Hematopoietic multipotent progenitor cell treated with erythropoietin and hydrocortisone succinate and interleukin-3 and kit ligand, for 15 days (in vitro differentiated cells): Measurements from ENCODE around the gene WDR49.
"Not testable (repeated sequence)": the region's sequence is repeated elsewhere in the genome, so short reads cannot be mapped to it uniquely, and the experiment has no call there.

Experiments used
- DNase-seq: peaks from one replicate; pipeline ENCODE4 v3.0.0-alpha.2; 2015; ENCODE audit warnings: low spot score

The WDR49 gene

DNA sequence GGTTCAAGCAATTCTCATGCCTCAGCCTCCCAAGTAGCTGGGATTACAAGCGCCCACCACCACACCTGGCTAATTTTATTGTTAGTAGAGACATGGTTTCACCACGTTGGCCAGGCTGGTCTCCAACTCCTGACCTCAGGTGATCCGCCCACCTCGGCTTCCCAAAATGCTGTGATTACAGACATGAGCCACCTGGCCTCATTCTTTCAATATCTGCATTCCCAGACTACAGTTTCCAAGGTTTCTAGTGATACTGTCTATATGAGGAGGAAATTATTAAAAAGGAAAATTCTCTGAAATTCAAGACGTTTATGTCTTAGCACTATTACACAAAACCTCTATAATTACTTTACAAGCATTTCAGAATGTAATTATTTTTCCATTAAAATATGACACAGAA, 39.5 kb downstream of the WDR49 start:
- not testable (repeated sequence) for DNase-seq

DNA sequence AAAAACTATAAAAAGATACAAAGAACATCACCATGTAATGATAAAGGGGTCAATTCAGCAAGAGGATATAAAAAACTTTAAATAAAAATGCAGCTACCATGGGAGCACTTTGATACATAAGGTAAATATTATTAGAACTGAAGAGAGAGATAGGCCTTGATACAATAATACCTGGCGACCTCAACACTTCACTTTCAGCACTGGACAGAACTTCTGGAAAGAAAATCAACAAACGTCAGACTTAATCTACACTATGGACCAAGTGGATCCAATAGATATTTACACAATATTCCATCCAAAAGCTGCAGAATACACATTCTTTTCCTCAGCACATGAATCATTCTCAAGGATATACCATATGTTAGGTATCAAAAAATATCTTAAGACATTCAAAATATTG, 42.0 kb downstream of the WDR49 start:
- DNase-seq = no peak

DNA sequence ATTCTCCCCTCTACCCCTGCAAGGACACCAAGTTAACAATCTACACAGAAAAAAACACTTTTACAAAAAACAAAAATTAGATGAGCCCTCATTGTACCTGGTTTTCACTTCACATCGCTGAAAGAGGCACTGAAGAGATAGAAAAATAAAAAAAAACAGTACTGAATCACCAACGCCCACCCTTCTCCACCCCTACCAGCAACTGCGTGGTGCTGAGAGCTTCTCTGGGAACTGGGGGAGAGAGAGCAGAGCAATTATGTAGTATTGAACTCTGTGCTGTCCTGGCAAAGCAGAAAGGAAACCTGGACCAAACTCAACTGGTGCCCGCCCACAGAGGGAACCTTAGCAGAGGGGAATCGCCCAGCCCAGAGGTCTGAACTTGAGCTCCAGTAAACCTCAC, 44.6 kb downstream of the WDR49 start:
- no peak for DNase-seq

DNA sequence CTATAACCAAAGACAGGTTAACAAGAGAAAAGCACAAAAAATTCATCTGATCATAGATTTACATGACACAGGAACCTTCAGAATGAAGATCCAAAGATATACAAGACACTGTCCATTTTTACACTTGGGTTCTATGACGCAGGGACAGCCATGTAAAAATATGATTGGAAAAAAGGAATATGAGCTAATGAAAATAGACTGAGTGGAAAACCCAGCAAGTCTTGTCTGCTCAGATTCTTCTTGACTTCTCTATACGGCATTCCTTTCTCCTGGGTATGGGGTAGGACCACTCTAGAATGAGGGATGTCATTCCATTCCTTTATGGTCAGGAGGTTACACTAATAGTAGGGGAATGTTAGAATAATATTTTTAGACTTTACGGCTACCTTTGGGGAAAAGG, 46.9 kb downstream of the WDR49 start:
- DNase-seq = no peak

DNA sequence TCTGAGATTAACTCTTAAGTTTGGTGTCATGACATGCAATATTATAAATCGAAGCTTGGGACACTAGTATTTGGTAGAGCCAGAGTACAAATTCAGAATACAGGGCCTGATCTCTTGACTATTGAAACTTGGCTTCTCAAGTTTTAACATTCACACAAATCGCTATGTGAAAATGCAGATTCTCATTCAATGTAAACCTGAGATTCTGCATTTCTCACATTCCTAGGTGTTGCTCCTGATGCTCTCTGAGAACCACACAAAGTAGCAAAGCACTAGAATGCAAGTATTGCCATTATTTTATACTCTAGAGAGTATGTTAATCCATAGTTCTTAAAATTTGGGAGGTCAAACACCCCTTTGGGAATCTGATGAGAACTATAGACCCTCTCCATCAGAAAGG, 47.9 kb downstream of the WDR49 start:
- no peak for DNase-seq

DNA sequence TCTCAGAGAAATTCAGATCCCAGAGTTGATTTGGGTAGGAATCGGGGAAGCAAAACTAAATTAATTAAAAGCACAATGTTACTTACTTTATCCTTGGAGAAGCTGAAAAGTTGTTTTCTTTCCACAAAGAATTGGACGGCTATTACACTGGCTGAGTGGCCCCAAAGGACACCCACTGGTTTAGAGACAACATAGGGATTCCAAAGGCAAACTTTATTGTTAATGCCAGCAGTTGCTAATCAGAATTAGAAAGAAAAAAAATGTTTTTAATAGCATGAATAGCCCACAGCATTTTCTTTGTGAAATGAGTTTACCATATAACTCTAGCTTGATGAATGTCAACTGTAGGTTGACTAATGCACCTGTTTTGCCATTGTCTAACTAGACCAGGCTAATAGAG, 51.7 kb downstream of the WDR49 start:
- DNase-seq = no peak

DNA sequence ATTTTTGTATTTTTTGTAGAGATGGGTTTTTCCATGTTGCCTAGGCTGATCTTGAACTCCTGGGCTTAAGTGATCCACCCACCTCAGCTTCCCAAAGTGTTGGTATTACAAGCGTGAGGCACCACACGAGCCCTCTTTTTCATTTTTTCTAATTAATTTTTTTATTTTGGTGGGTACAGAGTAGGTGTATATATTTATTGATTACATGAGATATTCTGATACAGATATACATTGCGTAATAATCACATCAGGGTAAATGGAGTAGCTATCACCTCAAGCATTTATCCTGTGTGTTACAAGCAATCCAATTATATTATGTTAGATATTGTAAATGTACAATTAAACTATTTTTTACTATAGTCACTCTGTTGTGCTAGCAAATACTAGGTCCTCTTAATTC, 66.1 kb downstream of the WDR49 start:
- no peak for DNase-seq

DNA sequence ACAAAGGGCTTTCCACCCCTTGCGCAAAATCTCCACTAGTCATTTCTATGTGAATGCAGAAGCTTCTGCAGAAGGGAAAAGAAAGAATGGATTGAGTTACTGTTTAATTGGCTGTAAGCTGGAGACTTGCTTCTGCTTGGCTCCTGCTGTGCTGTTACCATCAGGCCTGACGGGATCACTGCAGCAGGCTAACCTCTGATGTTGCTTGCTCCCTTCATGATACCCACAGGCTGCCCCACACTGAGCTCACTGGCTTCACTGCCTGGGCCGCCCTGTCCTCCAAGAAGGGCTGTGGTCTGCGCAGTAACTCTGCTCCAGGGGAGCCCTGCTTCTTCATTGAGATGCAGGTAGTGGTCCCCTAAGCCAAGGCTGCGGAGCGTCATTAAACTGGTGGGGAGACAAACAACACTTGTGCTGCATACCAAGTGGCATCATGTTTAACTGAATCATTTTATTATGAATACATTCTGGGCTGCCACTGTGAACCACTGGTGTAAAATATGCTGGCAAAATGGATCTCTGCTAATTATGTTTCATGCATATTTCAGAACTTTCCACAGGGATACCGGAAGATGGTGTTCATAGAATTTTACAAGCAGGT, 78.6 kb downstream of the WDR49 start:
- DNase-seq = no peak

DNA sequence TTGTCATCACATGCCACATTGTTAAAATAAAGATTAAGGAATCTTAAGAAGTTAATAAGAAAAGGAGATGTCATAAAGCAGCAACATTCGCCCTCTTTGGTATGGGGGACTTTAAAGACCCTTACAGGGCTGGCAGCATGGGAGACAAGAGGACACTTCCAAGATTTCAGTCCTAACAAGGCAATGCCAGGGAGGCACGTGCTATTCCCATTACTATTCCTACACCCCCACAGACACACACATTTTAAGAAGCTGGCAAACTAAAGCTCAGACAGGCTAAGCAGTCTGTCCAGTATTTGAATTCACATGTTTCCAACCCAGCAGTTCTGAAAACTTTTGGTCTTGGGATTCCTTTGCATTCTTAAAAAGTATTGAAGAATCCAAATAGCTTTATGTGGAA, 80.8 kb downstream of the WDR49 start:
- DNase-seq = no peak

DNA sequence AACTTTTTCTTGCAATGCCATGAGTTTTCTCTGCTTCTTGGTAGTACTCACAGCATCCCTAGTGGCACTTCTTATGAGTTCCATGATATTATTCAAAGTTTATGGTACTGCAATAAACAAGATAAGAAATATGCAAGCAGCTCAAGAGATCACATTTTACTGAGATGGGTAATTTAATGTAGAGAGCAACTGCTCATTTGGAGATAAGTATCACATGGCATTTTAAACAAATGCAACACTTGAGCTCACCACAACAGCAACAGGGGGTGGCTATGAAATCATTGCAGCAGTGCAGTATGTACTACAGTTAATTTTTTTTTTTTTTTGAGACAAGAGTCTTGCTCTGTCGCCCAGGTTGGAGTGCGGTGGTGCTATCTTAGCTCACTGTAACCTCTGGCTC, 85.1 kb downstream of the WDR49 start:
- no peak for DNase-seq

DNA sequence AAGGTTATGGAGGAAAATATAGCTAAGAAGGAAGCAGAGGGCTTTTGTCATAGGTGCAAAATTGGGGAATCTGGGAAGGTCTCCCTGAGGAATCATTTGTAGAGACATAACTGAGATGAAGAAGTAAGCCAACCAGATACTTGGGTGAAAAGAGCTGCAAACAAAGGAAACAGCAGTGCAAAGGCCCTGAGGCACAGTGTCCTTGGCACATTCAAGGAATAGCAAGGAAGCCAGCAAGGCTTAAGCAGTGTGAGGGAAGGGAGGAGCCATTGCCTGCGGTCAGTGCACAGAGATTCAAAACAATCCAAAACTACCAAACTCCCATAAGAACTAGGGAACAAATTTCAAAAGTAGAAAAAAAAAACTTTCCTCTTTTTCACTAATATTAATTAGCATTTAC, 88.3 kb downstream of the WDR49 start:
- no peak for DNase-seq

DNA sequence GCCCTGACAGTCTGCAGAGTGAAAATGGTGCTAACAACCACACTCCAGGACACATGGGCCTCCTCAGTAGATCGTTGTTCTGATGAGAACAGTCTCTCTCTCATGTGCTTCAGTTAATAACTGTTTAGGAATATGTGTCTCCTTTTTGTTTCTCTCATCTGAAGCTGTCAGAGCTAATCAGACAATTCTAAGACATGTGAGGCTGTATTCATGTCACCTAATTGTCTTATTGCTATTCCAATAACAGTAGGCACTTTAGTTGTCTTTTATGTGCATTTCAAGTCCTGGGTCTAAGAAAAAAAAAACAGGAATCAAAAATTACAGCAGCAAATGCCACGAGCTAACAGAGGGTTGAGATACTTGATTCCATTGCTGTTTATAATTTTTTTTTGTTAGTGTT, 89.1 kb downstream of the WDR49 start:
- DNase-seq = no peak

DNA sequence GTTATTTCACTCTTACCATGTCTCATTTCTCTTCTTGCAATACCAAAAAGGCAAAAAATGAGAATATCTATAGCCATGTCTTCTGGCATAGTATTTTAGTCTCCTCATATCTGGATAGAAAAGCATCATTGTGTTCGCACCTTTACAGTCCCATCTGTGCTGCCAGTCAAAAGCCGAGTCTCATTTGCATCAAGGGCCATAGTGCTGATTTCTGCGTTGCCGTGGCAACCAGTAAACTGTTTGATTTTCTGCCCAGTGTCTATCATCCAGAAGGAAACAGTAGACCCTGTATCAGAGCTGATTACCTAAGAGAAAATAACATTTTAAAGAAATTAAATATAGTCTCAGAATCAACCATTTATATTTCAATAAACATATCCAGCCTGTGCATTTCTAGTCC, 93.8 kb downstream of the WDR49 start:
- no peak for DNase-seq

DNA sequence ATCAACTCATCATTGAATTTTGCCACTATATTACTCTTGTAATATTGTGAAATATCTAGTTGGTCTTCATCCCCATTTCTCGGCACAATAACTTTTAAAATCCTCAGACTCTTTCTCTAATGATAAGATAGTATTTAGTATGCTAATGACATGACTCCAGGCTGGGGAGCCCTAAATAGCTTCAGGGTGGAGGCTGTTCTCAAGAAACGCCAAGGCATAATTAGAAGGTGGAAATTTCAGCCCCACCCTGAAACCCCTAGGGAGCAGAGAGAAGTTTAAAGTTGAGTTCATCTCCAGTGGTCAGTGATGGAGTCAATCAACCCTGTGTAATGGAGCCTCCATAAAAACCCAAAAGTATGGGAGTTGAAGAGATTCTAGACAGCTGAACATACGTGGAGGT, 98.8 kb downstream of the WDR49 start:
- no peak for DNase-seq

DNA sequence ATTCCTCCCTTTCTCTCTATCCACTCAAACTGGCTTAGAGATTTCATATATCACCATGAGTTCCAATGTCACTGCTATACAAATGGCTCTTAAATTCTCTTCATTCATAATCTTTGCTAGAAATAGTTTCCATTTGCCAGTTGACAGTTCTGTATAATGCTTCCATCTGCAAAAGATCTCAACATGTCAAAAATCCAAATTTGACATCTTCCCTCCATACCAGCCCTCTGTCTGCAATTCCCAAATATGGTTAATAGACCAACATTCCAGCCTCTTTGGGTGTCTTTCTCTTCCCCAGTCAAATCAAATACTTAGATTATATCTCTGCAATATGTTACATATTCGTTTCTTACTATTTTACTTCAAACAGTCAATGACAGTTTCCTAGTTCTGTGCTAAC, 115.7 kb downstream of the WDR49 start:
- DNase-seq = no peak

DNA sequence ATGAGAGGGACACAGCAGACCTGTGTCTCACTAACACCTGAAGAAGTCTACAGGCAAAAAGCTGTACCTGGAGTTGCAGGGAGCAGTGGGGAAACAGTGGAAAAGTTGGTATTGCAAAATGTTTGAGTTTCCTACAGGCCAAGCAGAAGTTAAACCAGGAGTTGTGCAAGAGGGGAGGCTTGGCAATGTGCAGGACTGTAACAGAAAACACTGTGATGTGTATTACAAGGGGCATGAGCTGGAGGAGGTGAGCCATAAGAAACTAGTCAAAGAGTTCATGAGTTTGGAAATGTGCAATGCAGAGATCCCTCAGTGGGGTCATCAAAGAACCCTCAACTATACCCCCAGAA, 132.8 kb downstream of the WDR49 start:
- no peak for DNase-seq

DNA sequence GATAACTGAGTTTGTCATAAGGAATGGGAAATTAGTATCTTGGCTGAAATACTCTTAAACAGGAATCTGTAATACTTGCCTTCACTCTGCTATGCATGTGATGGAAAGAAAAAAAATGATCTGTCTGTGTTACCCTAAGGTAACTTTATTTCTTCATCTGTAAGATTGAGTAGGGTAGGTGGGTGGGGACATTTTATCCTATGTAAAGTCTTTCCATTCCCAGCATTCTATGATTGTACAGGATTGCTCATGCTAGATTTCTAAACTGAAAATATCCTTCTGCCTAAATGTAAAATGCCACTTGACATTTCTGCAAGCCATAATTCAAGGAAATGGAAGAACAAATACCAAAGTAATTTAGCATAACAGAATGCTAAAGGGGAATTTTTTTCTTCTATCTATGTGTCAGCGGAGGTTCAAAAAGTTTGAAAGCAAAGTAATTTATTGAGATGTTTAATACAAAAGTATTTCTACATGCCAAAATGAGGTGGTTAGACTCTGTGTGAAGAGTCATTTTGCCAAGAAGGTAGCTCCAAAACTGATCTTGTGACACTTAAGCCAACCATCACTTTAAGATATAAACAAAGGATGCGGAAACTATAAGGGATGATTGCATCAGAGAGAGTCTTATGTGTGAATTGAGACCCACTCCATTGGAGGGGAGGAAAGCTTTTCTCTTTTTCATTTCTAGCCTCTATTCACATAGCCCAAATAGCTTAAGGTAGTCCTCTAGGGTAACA, 133.3 kb downstream of the WDR49 start:
- no peak for DNase-seq

DNA sequence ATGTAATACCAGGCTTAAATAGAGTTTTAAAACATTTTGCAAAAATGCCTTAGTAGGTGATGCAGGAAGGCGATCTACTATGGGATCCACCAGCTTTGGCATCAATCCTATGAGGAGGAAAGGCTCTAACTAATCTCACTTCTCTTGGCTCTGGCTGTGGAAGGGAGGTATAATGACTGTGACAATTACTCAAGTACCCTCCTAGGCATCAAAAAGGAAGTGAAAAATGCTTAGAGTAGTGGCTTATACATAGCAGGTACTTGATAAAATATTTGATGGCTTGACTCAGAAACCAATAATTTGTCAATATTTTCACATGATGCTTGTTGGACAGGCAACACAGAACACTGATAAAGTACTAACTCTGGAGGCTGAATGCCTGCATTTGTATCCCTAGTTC, 145.8 kb downstream of the WDR49 start:
- no peak for DNase-seq

DNA sequence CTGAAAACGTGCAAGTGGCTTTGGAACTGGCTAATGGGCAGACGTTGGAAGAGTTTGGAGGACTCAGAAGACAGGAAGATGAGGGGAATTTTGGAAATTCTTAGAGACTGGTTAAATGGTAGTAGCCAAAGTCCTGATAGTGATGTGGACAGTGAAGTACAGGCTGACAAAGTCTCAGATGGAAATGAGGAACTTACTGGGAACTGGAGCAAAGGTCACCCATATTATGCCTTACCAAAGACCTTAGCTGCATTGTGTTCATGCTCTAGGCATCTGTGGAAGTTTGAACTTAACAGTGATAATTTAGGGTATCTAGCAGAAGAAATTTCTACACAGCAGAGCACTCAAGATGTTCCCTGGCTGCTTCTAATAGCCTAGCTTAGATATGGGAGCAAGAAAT, 151.3 kb downstream of the WDR49 start:
- no peak for DNase-seq

DNA sequence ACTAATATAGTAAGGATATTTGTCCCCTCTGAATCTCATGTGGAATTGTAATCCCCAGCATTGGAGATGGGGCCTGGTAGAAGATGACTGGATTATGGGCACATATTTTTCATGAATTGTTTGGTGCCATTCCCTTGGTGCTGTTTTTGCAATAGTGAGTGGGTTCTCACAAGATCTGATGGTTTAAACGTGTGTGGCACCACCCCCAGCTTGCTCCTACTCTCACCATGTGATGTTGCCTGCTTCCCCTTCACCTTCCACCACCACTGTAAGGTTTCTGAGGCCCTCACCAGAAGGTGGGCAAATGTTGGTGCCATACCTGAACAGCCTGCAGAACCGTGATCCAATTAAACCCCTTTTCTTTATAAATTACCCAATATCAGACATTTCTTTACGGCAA, 151.8 kb downstream of the WDR49 start:
- DNase-seq = no peak

DNA sequence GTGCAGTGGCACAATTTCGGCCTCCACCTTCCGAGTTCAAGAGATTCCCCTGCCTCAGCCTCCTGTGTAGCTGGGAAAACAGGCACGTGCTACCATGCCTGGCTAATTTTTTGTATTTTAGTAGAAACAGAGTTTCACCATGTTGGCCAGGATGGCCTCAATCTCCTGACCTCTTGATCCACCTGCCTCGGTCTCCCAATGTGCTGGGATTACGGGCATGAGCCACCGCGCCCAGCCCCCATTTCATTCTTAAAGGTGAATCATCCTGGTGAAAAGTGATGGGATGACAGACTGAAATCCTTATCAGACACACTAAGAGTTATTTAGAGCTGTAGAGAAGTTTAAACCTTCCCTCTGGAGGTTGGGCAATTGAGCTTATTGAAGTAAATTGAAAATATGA, 155.8 kb downstream of the WDR49 start:
- DNase-seq = no peak

DNA sequence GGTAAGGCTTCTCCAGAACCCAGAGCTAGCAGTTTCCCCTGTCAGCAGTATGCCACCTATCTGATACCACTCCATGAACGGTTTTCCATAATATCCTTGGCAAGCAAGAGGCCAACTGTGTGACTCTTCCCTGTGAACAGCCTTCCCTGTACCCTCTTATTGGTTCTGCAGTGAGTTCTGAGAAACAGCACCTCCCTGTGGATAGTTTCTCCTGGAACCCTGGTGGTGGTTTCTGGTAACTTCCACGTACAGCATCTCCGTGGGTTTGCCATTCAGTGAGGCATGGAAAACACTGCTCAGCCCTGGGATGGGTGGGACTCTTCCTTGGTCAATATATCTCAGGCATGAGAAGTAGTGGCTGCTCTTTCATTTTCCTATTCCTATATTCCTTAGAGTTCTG, 160.5 kb downstream of the WDR49 start:
- DNase-seq = no peak

DNA sequence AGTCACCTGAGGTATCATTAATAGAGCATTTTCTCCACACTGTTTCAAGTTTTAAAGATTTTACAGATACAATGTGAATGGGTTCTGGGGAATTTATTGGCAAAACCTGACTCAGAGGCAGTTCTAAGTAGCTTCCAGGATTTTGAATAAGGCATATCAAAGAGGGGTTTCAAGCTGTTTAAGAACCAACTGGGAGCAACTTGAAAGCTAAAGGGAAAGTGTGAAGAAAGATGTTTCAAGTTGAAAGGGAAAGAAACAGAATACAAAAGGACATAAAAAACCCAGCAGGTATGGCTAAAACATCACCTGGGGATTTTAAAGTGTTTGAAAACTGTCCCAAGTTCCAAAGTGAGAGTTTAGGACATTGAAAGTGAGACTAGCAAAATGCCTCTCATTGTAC, 162.1 kb downstream of the WDR49 start:
- DNase-seq = no peak

DNA sequence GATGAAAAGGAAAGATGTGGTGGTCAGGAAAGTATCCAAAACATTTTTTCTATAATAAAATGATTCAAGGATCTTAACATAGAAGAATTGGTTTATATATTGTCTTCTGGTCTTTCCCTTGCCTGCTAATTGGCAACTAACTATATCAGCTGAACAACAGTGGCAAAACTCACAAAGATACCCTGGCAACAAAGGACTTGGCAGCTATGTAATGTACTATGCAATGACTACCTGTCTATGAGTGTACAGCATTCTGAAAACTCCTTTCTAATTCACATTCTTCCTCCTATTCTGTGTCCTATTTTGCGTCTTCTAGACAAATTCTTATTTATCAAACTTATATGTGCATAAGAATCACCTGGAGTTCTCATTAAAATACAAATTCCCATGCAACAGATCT, 164.2 kb downstream of the WDR49 start:
- no peak for DNase-seq
